Measurements from ENCODE around the gene COX15. TPM values are rescaled to one million over a fixed set of nuclear protein-coding genes. Genes with fewer than 3 reads are reported as not detected.
"Not testable (repeated sequence)": the region's sequence is repeated elsewhere in the genome, so short reads cannot be mapped to it uniquely, and the experiment has no call there.

Gene COX15
- total RNA-seq, 2 experiments from 2014 or later = 36.3 to 38.8 TPM

GRCh38 chr10:99758211-99758891 is 26.4 kb upstream of the COX15 start:
- no peak for DNase-seq
- Mint-ChIP-seq H3K36me3 (ENCODE audit: low read depth) (peaks cover 70% of the 10 kb centered on the region), H3K27ac (no peak overlapping the region), H3K9me3 (peaks cover 8% of the 10 kb centered on the region), H3K4me3 (no peak overlapping the region), H3K4me1 (ENCODE audit: low read depth) (no peaks in the 10 kb centered on the region), H3K27me3 (ENCODE audit: low read depth) (no peaks in the 10 kb centered on the region)
- CTCF ChIA-PET = no interaction called here
- intact Hi-C loops (cut with micrococcal nuclease) = no loop called here

GRCh38 chr10:99756159-99756558 is 24.2 kb upstream of the COX15 start:
- no peak for DNase-seq
- H3K4me3 Mint-ChIP-seq = no peak overlapping the region
- CTCF ChIA-PET = no interaction called here
- H3K27me3 Mint-ChIP-seq (ENCODE audit: low read depth) = no peaks in the 10 kb centered on the region
- no peaks in the 10 kb centered on the region for H3K9me3 Mint-ChIP-seq
- H3K36me3 Mint-ChIP-seq (ENCODE audit: low read depth) = peaks cover 60% of the 10 kb centered on the region
- no peaks in the 10 kb centered on the region for H3K4me1 Mint-ChIP-seq (ENCODE audit: low read depth)
- no peak overlapping the region for H3K27ac Mint-ChIP-seq
- intact Hi-C loops (cut with micrococcal nuclease) = no loop called here

GRCh38 chr10:99754670-99755069 is 22.7 kb upstream of the COX15 start:
- CTCF ChIA-PET = no interaction called here
- Mint-ChIP-seq H3K9me3 (no peaks in the 10 kb centered on the region), H3K36me3 (ENCODE audit: low read depth) (peaks cover 52% of the 10 kb centered on the region), H3K4me1 (ENCODE audit: low read depth) (no peaks in the 10 kb centered on the region), H3K27ac (no peak overlapping the region), H3K27me3 (ENCODE audit: low read depth) (no peaks in the 10 kb centered on the region), H3K4me3 (no peak overlapping the region)
- intact Hi-C loops (cut with micrococcal nuclease) = no loop called here
- no peak for DNase-seq

GRCh38 chr10:99750641-99751040 is 18.7 kb upstream of the COX15 start:
- Mint-ChIP-seq H3K4me3 (no peak overlapping the region), H3K27ac (no peak overlapping the region), H3K9me3 (no peaks in the 10 kb centered on the region), H3K4me1 (ENCODE audit: low read depth) (no peaks in the 10 kb centered on the region), H3K27me3 (ENCODE audit: low read depth) (no peaks in the 10 kb centered on the region), H3K36me3 (ENCODE audit: low read depth) (peaks cover 31% of the 10 kb centered on the region)
- intact Hi-C loops (cut with micrococcal nuclease) = no loop called here
- DNase-seq = no peak
- CTCF ChIA-PET = no interaction called here

GRCh38 chr10:99748823-99749451 is 17.0 kb upstream of the COX15 start:
- H3K9me3 Mint-ChIP-seq = no peaks in the 10 kb centered on the region
- no peaks in the 10 kb centered on the region for H3K4me1 Mint-ChIP-seq (ENCODE audit: low read depth)
- CTCF ChIA-PET = no interaction called here
- no peak overlapping the region for H3K27ac Mint-ChIP-seq
- intact Hi-C loops (cut with micrococcal nuclease) = no loop called here
- H3K27me3 Mint-ChIP-seq (ENCODE audit: low read depth) = no peaks in the 10 kb centered on the region
- H3K4me3 Mint-ChIP-seq = no peak overlapping the region
- DNase-seq = no peak
- peaks cover 31% of the 10 kb centered on the region for H3K36me3 Mint-ChIP-seq (ENCODE audit: low read depth)

GRCh38 chr10:99746166-99746565 is 14.2 kb upstream of the COX15 start:
- H3K27me3 Mint-ChIP-seq (ENCODE audit: low read depth); CTCF ChIA-PET: not testable (repeated sequence)
- peaks cover 17% of the 10 kb centered on the region for H3K4me1 Mint-ChIP-seq (ENCODE audit: low read depth)

GRCh38 chr10:99743841-99744240 is 11.9 kb upstream of the COX15 start:
- CTCF ChIA-PET = no interaction called here
- Mint-ChIP-seq H3K4me3 (no peak overlapping the region), H3K4me1 (ENCODE audit: low read depth) (peaks cover 23% of the 10 kb centered on the region), H3K27ac (no peak overlapping the region), H3K9me3 (peaks cover 15% of the 10 kb centered on the region), H3K27me3 (ENCODE audit: low read depth) (no peaks in the 10 kb centered on the region), H3K36me3 (ENCODE audit: low read depth) (peaks cover 61% of the 10 kb centered on the region)
- intact Hi-C loops (cut with micrococcal nuclease) = no loop called here
- no peak for DNase-seq

More at GRCh38 chr10:99746166-99746565, 14.2 kb upstream of the COX15 start:
- peaks cover 45% of the 10 kb centered on the region for H3K36me3 Mint-ChIP-seq (ENCODE audit: low read depth)
- H3K4me3 Mint-ChIP-seq; DNase-seq; H3K9me3 Mint-ChIP-seq; intact Hi-C loops (cut with micrococcal nuclease): not testable (repeated sequence)
- H3K27ac Mint-ChIP-seq = peak overlapping the region; percentile 18

- CTCF ChIA-PET = interaction anchor here (0.6 to 1.0 kb wide), 2 partner anchors 55 to 306 kb away, joined by 4 read pairs; no protein-coding TSS in a partner anchor
- H3K4me3 Mint-ChIP-seq = no peak overlapping the region
- no peak for DNase-seq
- peaks cover 66% of the 10 kb centered on the region for H3K36me3 Mint-ChIP-seq (ENCODE audit: low read depth)
- H3K4me1 Mint-ChIP-seq (ENCODE audit: low read depth) = peaks cover 23% of the 10 kb centered on the region
- H3K9me3 Mint-ChIP-seq = peaks cover 15% of the 10 kb centered on the region
- no peak overlapping the region for H3K27ac Mint-ChIP-seq
- no peaks in the 10 kb centered on the region for H3K27me3 Mint-ChIP-seq (ENCODE audit: low read depth)
- intact Hi-C loops (cut with micrococcal nuclease) = no loop called here
These were observed 10.8 kb upstream of the COX15 start for GRCh38 chr10:99742701-99743100.

- no peak overlapping the region for H3K4me3 Mint-ChIP-seq
- peaks cover 15% of the 10 kb centered on the region for H3K9me3 Mint-ChIP-seq
- CTCF ChIA-PET = interaction anchor here (0.6 to 1.4 kb wide), 3 partner anchors 10 to 306 kb away, joined by 4 to 14 read pairs (median 4); partner anchors contain the start of genes COX15 and CUTC
- no peaks in the 10 kb centered on the region for H3K27me3 Mint-ChIP-seq (ENCODE audit: low read depth)
- DNase-seq = no peak
- H3K36me3 Mint-ChIP-seq (ENCODE audit: low read depth) = peaks cover 71% of the 10 kb centered on the region
- no peak overlapping the region for H3K27ac Mint-ChIP-seq
- H3K4me1 Mint-ChIP-seq (ENCODE audit: low read depth) = peaks cover 26% of the 10 kb centered on the region
- intact Hi-C loops (cut with micrococcal nuclease) = no loop called here
These were observed 10.3 kb upstream of the COX15 start for GRCh38 chr10:99742254-99742653.

- no peaks in the 10 kb centered on the region for H3K27me3 Mint-ChIP-seq (ENCODE audit: low read depth)
- CTCF ChIA-PET = interaction anchor here (0.6 to 1.4 kb wide), 2 partner anchors 8 to 120 kb away, joined by 3 to 14 read pairs; partner anchors contain the start of genes COX15 and CUTC
These were observed 9.1 kb upstream of the COX15 start for GRCh38 chr10:99740933-99741559.

GRCh38 chr10:99740260-99740659 is 8.3 kb upstream of the COX15 start:
- Mint-ChIP-seq H3K27me3 (ENCODE audit: low read depth) (no peaks in the 10 kb centered on the region), H3K9me3 (peaks cover 15% of the 10 kb centered on the region), H3K4me1 (ENCODE audit: low read depth) (peaks cover 32% of the 10 kb centered on the region), H3K36me3 (ENCODE audit: low read depth) (peaks cover 73% of the 10 kb centered on the region), H3K4me3 (no peak overlapping the region), H3K27ac (no peak overlapping the region)
- no peak for DNase-seq
- intact Hi-C loops (cut with micrococcal nuclease) = no loop called here
- CTCF ChIA-PET = interaction anchor here (0.6 to 0.9 kb wide), 2 partner anchors 8 to 120 kb away, joined by 3 read pairs; partner anchors contain the start of gene CUTC

More at GRCh38 chr10:99740933-99741559, 9.1 kb upstream of the COX15 start:
- Mint-ChIP-seq H3K4me1 (ENCODE audit: low read depth) (peaks cover 27% of the 10 kb centered on the region), H3K4me3 (no peak overlapping the region), H3K27ac (no peak overlapping the region), H3K36me3 (ENCODE audit: low read depth) (peaks cover 75% of the 10 kb centered on the region), H3K9me3 (peaks cover 15% of the 10 kb centered on the region)
- no peak for DNase-seq
- intact Hi-C loops (cut with micrococcal nuclease) = no loop called here

GRCh38 chr10:99734111-99734510 is 2.2 kb upstream of the COX15 start:
- H3K9me3 Mint-ChIP-seq; H3K27me3 Mint-ChIP-seq (ENCODE audit: low read depth); DNase-seq; CTCF ChIA-PET; H3K4me3 Mint-ChIP-seq; H3K27ac Mint-ChIP-seq: not testable (repeated sequence)
- Mint-ChIP-seq H3K4me1 (ENCODE audit: low read depth) (peaks cover 34% of the 10 kb centered on the region), H3K36me3 (ENCODE audit: low read depth) (peaks cover 33% of the 10 kb centered on the region)
- intact Hi-C loops (cut with micrococcal nuclease) = loop anchor here (5.0 kb wide), 4 partner anchors 273 to 1287 kb away; partner anchors contain the start of genes DNMBP, ERLIN1 and HPS1
